Measurements from ENCODE around the gene PLAC1.

Gene PLAC1

DNA sequence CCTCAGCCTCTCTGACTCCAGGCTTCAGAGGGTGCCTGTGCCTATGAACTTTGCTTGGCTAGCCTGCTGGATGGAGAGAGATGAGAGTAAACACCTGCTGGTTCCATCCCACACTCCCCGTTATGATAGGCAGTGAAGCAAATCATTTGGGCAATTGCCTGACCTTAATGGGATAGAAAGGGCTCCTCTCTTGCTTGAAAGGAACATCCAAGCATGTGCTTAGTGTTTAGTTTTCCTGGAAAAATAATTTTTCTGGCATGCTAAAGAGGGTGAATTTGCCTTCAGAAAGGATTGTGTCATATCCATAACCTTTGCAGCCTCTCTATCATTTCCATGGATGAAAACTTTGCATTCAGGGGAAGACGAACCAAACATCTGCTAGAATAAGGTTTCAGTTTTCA is 10.8 kb downstream of the PLAC1 start:
- Histone ChIP-seq H3K79me1 (ENCODE audit: low read length) (no peaks in the 10 kb centered on the region), H3K4me1 (ENCODE audit: control insufficient read depth in 1 of 2, insufficient read depth in 2 of 2, low read length in 2 of 2) (peaks cover 0 to 4% of the 10 kb centered on the region in 2 experiments), H3K9ac (ENCODE audit: low read length) (no peak overlapping the region), H4K12ac (ENCODE audit: low read depth, low read length) (no peak overlapping the region), H4K8ac (ENCODE audit: low read depth, low read length) (no peak overlapping the region), H3K14ac (ENCODE audit: low read length) (no peak overlapping the region), H4K91ac (ENCODE audit: low read depth, low read length) (no peak overlapping the region), H3K27me3 (ENCODE audit: insufficient read depth, low read length) (no peaks in the 10 kb centered on the region), H3K79me2 (ENCODE audit: control insufficient read depth, insufficient read depth, low read length, poor library complexity) (no peaks in the 10 kb centered on the region), H2AK5ac (ENCODE audit: low read length) (no peak overlapping the region), H2BK12ac (ENCODE audit: low read length) (no peak overlapping the region), H2BK120ac (ENCODE audit: insufficient read depth, low read length, poor library complexity) (no peak overlapping the region), H3K4me2 (ENCODE audit: low read length) (no peak overlapping the region), H3K4me3 (ENCODE audit: low read depth, low read length) (no peak overlapping the region), H2BK5ac (ENCODE audit: low read depth, low read length, poor library complexity) (no peak overlapping the region), H3K36me3 (ENCODE audit: control insufficient read depth in 1 of 2, insufficient read depth in 2 of 2, low read length in 2 of 2) (no peaks in the 10 kb centered on the region), H3K4ac (ENCODE audit: low read depth, low read length) (no peak overlapping the region), H3K27ac (ENCODE audit: low read depth, low read length) (no peak overlapping the region), H3K23ac (ENCODE audit: low read length) (no peak overlapping the region), H3K18ac (ENCODE audit: low read length) (no peak overlapping the region), H3K9me3 (ENCODE audit: insufficient read depth, low read depth, low read length) (no peaks in the 10 kb centered on the region), H2AFZ (ENCODE audit: insufficient read depth, low read length, poor library complexity) (no peak overlapping the region)
- no peak for DNase-seq
- no CpG with 5 or more reads among the region's 2 CpGs for WGBS (ENCODE audit: extremely low coverage, insufficient coverage, insufficient read length)

DNA sequence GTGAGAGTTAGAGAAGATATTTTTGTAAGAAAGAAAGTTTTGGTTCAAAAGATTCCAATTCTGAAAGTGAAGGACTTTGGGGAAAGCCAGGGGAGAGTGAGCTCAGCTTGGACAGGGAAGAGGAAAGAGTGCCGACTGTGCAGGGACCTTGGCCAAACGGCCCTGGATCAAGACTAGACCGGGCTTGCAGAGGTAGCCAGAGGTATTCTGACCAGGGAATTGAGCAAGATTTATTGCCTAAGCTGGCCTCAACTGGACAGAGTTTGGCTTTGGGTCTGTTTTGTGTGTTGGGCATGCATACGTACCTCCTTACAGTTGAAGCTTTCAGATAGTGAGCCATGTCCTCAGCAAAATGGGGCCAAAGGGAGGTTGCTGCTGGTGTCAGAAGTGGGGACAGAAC is 11.6 kb downstream of the PLAC1 start:
- Histone ChIP-seq H3K36me3 (ENCODE audit: control insufficient read depth in 1 of 2, insufficient read depth in 2 of 2, low read length in 2 of 2) (no peaks in the 10 kb centered on the region), H3K27me3 (ENCODE audit: insufficient read depth, low read length) (no peaks in the 10 kb centered on the region), H4K12ac (ENCODE audit: low read depth, low read length) (no peak overlapping the region), H3K23ac (ENCODE audit: low read length) (no peak overlapping the region), H2BK5ac (ENCODE audit: low read depth, low read length, poor library complexity) (no peak overlapping the region), H3K79me2 (ENCODE audit: control insufficient read depth, insufficient read depth, low read length, poor library complexity) (no peaks in the 10 kb centered on the region), H3K4me1 (ENCODE audit: control insufficient read depth in 1 of 2, insufficient read depth in 2 of 2, low read length in 2 of 2) (peaks cover 0 to 4% of the 10 kb centered on the region in 2 experiments), H3K4ac (ENCODE audit: low read depth, low read length) (no peak overlapping the region), H3K4me2 (ENCODE audit: low read length) (no peak overlapping the region), H2AK5ac (ENCODE audit: low read length) (no peak overlapping the region), H3K14ac (ENCODE audit: low read length) (no peak overlapping the region), H2BK12ac (ENCODE audit: low read length) (no peak overlapping the region), H4K91ac (ENCODE audit: low read depth, low read length) (no peak overlapping the region), H3K9me3 (ENCODE audit: insufficient read depth, low read depth, low read length) (no peaks in the 10 kb centered on the region), H3K18ac (ENCODE audit: low read length) (no peak overlapping the region), H3K27ac (ENCODE audit: low read depth, low read length) (no peak overlapping the region), H2AFZ (ENCODE audit: insufficient read depth, low read length, poor library complexity) (no peak overlapping the region), H4K8ac (ENCODE audit: low read depth, low read length) (no peak overlapping the region), H3K4me3 (ENCODE audit: low read depth, low read length) (no peak overlapping the region), H2BK120ac (ENCODE audit: insufficient read depth, low read length, poor library complexity) (no peak overlapping the region), H3K9ac (ENCODE audit: low read length) (no peak overlapping the region), H3K79me1 (ENCODE audit: low read length) (no peaks in the 10 kb centered on the region)
- no peak for DNase-seq
- WGBS (ENCODE audit: extremely low coverage, insufficient coverage, insufficient read length): no CpG with 5 or more reads among the region's 4 CpGs

DNA sequence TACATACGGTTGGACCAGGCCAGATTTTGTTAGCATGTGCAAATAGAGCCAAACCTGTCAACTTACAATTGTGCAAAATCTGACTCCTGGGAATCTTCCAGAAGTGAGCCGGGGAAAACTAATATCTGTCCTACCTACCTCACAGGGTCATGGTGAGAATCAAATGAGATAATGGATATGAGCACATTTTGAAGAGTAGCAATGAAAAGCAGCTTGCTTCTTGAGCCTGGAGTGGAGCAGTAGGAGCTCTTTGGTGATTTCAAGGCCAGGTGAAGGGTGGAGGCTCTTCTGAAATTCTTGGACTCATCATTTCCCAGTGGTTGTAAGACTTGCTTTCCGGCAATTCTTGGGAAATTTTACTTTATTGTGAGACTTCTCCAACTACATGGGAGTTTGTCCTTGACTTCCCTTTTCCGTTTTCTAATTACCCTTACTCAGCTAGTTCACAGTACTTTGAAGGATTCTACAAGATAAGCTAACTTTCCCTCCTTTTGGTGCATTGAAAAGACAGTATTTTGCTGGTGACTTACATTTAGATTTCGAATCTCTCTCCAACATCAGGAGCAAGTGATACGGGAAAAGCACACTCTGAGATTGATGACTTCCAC is 12.2 kb downstream of the PLAC1 start:
- no peak overlapping the region for H4K12ac ChIP-seq (ENCODE audit: low read depth, low read length)
- no peak overlapping the region for H2AFZ ChIP-seq (ENCODE audit: insufficient read depth, low read length, poor library complexity)
- H2BK12ac ChIP-seq (ENCODE audit: low read length): no peak overlapping the region
- H2BK120ac ChIP-seq (ENCODE audit: insufficient read depth, low read length, poor library complexity): no peak overlapping the region
- H3K79me1 ChIP-seq (ENCODE audit: low read length): no peaks in the 10 kb centered on the region
- DNase-seq: no peak
- no CpG with 5 or more reads among the region's 6 CpGs for WGBS (ENCODE audit: extremely low coverage, insufficient coverage, insufficient read length)
- no peaks in the 10 kb centered on the region for H3K9me3 ChIP-seq (ENCODE audit: insufficient read depth, low read depth, low read length)
- H2AK5ac ChIP-seq (ENCODE audit: low read length): no peak overlapping the region
- H3K4me2 ChIP-seq (ENCODE audit: low read length): no peak overlapping the region
- H3K27ac ChIP-seq (ENCODE audit: low read depth, low read length): no peak overlapping the region
- H3K4me3 ChIP-seq (ENCODE audit: low read depth, low read length): no peak overlapping the region
- no peak overlapping the region for H3K23ac ChIP-seq (ENCODE audit: low read length)
- H3K79me2 ChIP-seq (ENCODE audit: control insufficient read depth, insufficient read depth, low read length, poor library complexity): no peaks in the 10 kb centered on the region
- no peaks in the 10 kb centered on the region for H3K27me3 ChIP-seq (ENCODE audit: insufficient read depth, low read length)
- no peak overlapping the region for H2BK5ac ChIP-seq (ENCODE audit: low read depth, low read length, poor library complexity)
- H4K8ac ChIP-seq (ENCODE audit: low read depth, low read length): no peak overlapping the region
- H3K36me3 ChIP-seq (ENCODE audit: control insufficient read depth in 1 of 2, insufficient read depth in 2 of 2, low read length in 2 of 2): no peaks in the 10 kb centered on the region
- H4K91ac ChIP-seq (ENCODE audit: low read depth, low read length): no peak overlapping the region
- no peak overlapping the region for H3K14ac ChIP-seq (ENCODE audit: low read length)
- no peak overlapping the region for H3K4ac ChIP-seq (ENCODE audit: low read depth, low read length)
- peaks cover 0 to 4% of the 10 kb centered on the region in 2 experiments for H3K4me1 ChIP-seq (ENCODE audit: control insufficient read depth in 1 of 2, insufficient read depth in 2 of 2, low read length in 2 of 2)
- H3K18ac ChIP-seq (ENCODE audit: low read length): no peak overlapping the region
- H3K9ac ChIP-seq (ENCODE audit: low read length): no peak overlapping the region

DNA sequence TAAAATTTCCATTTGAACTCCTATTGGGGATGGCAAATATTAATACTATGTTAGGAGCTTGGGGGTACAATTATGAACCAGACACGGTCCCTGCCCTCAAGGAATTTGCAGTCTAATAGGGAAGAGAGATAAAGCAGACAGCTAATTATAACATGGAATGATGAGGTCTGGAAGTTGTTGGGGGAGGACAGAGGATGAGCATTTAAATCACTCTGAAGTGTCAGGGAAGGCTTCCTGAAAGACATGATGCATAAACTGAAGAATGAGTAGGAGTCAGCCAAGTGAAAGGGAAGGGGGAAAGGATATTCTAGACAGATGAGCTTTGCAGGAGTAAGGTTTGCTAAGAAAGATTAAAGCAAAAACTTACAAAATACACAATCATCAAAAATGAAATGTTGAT is 15.9 kb downstream of the PLAC1 start:
- Histone ChIP-seq H2BK5ac (ENCODE audit: low read depth, low read length, poor library complexity) (no peak overlapping the region), H3K18ac (ENCODE audit: low read length) (no peak overlapping the region), H2BK120ac (ENCODE audit: insufficient read depth, low read length, poor library complexity) (no peak overlapping the region), H3K27ac (ENCODE audit: low read depth, low read length) (no peak overlapping the region), H3K79me2 (ENCODE audit: control insufficient read depth, insufficient read depth, low read length, poor library complexity) (no peaks in the 10 kb centered on the region), H3K27me3 (ENCODE audit: insufficient read depth, low read length) (no peaks in the 10 kb centered on the region), H3K9me3 (ENCODE audit: insufficient read depth, low read depth, low read length) (no peaks in the 10 kb centered on the region), H3K4me2 (ENCODE audit: low read length) (no peak overlapping the region), H3K4me1 (ENCODE audit: control insufficient read depth in 1 of 2, insufficient read depth in 2 of 2, low read length in 2 of 2) (peaks cover 0 to 2% of the 10 kb centered on the region in 2 experiments), H3K36me3 (ENCODE audit: control insufficient read depth in 1 of 2, insufficient read depth in 2 of 2, low read length in 2 of 2) (no peaks in the 10 kb centered on the region), H3K14ac (ENCODE audit: low read length) (no peak overlapping the region), H3K9ac (ENCODE audit: low read length) (no peak overlapping the region), H2AFZ (ENCODE audit: insufficient read depth, low read length, poor library complexity) (no peak overlapping the region), H4K8ac (ENCODE audit: low read depth, low read length) (no peak overlapping the region), H2BK12ac (ENCODE audit: low read length) (no peak overlapping the region), H2AK5ac (ENCODE audit: low read length) (no peak overlapping the region), H4K91ac (ENCODE audit: low read depth, low read length) (no peak overlapping the region), H3K79me1 (ENCODE audit: low read length) (no peaks in the 10 kb centered on the region), H3K4me3 (ENCODE audit: low read depth, low read length) (no peak overlapping the region), H3K23ac (ENCODE audit: low read length) (no peak overlapping the region), H3K4ac (ENCODE audit: low read depth, low read length) (no peak overlapping the region), H4K12ac (ENCODE audit: low read depth, low read length) (no peak overlapping the region)
- WGBS (ENCODE audit: extremely low coverage, insufficient coverage, insufficient read length): no CpG with 5 or more reads among the region's 1 CpG
- DNase-seq: no peak

All from trophoblast cell (in vitro differentiated cells and primary cell).